Erythroblast (primary cell): ENCODE results near the gene DSCAM.

Experiments
- DNase-seq, 2 experiments: peaks; one replicate each; lab custom pipeline; 2025; lab: John Stamatoyannopoulos, UW
- GATA1 ChIP-seq: IDR thresholded peaks from 2 replicates; pipeline ENCODE4 v1.6.1; 2011; ENCODE audit warnings: low read depth, mild to moderate bottlenecking, control low read depth, low read length, moderate library complexity
- POLR2A ChIP-seq: IDR thresholded peaks from 2 replicates; pipeline ENCODE4 v1.6.1; 2011; ENCODE audit warnings: mild to moderate bottlenecking, low read length

DSCAM gene

DNA sequence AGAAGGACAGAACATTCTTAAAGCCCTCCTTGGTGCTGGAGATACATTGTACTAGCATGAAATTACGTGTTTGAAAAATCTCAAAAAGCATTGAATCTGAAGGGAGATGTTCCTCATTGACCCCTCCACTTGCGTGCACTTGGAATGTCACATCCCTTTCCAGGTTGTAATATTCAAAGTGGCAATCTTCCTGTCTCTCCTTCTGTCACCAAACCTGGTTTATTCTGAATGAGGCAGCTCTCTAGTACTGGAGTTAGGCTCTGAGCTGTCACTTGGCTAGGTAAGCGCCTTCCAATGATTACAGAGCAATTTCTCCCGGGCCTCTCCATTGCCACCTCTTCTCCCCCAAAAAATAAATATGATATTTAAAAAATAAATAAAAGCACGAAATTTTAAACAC, 855 bp downstream of the DSCAM start:
- no peak for DNase-seq
- TF ChIP-seq POLR2A = no peak
- TF ChIP-seq GATA1 = no peak

DNA sequence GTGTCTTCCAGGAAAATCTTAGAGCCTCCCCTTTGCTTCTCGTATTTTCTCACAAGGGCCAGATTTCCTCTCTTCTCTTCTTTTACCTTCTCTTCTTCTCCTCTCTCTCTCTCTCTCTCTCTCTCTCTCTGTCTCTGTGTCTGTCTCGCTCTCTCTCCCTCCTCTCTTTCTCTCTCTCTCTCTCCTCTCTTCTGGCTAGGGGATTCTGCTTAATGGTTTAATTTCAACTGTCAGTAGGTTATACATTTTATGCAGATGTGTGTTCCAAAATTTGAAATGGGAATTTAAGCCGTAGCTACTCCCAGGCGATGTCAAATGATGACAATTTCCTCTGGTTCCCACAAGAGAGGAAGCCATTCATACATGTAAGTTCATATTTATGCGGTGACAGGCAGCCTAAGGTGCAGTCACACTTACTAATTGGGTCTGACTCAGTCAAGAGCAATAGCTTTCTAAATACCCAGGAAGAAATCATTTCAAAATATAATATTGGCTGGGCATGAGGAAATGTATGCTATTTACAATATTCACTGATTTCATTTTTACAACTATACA, 1.4 kb downstream of the DSCAM start:
- DNase-seq = no peak
- TF ChIP-seq GATA1 (no peak), POLR2A (no peak)

DNA sequence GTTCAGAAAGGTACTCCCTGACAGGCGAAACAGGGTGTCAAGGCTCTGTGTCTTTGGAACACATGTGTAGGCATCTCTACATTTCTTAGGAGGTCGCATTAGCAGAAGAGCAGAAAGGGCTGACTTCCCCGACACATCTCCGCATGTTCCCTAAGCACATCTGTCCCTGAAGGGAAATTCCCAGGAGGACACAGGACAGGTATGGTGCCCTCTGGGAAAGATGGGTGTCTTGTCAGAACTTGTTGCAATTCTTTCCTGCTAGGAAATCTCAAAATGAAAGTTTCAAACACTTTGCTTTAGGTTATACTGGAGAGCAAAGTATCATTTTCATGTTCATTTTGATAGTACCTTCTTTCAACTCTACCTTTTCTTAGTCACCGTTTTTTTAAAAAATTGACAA, 2.0 kb downstream of the DSCAM start:
- no peak for DNase-seq

DNA sequence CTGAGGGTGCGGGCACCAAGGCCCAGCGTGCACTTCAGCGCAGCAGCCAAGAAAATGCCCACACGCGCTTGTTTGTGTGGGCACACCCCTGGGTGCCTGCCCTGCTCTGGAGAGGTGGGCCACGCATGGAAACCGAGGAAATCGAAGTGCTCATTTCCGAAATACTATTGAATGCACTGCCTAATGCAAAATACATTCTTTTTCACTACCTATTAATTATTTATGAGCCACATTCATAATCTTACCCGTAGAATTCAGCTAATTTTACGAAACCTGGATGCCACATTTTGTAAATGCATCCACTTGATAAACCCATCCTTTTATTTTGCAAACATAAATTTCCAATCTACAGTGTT, 4.8 kb downstream of the DSCAM start:
- TF ChIP-seq POLR2A = no peak
- TF ChIP-seq GATA1 = no peak
- DNase-seq = no peak

More for the DNA sequence above, 2.0 kb downstream of the DSCAM start:
- TF ChIP-seq POLR2A = no peak
- no peak for TF ChIP-seq GATA1

DNA sequence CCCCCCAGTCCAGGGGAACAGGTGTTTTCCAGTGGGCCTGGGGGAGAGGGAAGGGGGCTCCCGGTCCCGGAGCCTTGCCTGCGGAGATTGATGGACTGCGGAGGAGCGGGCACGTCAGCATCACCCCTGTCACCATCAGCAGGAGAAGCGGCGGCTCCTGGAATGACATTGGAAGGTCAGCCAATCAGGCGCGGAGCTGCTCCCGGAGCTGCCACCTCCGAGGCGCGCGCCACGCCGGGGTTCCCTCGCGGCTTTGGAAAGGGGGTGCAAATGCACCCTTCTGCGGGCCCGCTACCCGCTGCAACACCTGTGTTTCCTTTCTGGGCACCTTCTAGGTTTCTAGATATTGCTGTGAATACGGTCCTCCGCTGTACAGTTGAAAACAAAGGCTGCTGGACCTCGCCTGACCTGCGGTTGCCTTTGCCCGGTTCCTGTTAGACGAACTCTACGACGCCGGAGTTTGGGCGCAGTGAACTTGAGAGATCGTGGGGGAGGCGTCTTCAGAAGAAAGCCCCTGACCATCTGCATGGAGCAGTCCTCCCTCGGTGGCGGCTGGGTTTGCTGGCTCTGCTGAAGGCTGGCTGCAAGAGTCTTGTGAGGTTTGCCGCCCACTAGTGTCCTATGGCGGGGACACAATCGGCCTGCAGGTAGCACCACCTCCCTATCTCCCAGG, 5.3 kb downstream of the DSCAM start:
- DNase-seq = no peak
- TF ChIP-seq GATA1 (no peak), POLR2A (no peak)

DNA sequence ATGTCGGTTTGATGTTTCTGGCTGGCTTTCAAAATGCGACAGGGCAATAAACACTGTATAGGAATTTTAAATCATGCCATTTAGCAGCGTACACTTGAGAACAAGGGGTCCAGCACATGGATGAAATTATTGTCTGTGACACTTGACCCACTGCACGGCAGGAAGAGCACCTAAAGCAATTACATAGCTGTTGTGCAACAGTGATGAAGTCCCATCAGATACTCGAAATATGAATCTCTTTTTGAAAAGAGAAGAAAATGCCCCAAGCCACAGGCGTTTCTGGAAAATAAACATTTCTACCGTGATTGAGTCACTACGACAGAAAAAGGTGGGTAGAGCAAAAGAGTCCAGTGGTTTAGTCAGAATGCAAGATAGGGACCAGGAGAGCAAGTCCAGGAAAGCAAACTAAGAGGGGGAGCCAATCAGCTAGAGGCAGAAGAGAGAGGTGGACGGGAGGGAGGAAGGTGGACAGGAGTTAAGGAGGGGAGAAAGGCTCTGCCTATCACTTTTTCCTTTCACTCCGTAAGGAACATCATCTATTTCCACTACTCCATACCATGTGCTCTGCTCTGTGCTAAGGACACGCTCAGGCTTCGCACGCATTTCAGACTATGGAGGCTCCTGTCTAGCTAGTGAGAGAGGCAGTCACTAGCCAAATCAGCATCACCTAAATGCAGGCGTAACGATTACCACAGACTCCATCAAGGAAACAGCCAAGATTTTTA, 6.4 kb downstream of the DSCAM start:
- TF ChIP-seq GATA1 (no peak), POLR2A (no peak)
- no peak for DNase-seq

DNA sequence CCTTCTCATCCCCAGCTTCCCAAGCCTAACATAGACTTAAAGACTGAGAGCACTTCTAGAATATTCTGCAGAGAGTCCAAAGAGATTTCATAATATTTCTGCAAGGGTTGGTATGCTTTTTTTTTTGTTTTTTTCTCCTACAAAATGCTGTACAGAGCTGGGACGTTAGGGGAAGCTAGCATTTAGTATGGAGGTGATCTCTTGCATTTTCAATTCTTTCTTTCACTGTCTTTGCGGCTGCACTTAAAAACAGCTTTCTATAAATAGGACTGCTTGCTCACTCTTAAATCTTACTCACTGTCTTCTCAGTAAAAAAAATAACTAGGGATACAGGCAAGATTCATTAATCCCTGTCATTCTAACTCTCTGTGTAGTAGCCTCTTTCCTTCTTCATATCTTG, 7.4 kb downstream of the DSCAM start:
- TF ChIP-seq GATA1 = no peak
- no peak for TF ChIP-seq POLR2A
- DNase-seq = no peak

DNA sequence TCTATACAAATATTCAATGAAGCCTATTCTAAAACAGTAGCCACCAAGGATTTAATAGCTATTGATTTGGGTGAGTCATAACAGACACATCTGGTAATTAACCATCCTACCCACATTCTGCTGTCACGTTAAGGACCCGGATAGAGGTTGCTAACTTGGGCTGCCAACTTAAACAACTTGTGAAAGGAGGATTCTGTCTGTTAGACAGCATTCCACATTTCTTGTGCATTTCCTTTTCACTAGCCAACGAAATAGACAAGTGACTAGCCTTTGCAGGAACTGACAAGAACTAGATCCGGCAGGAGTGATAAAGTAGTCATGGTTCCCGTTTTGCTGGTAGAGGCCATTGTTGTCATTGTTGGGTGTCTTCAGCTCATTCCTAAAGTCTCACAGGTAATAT, 9.5 kb downstream of the DSCAM start:
- DNase-seq = no peak
- no peak for TF ChIP-seq POLR2A
- TF ChIP-seq GATA1 = no peak

DNA sequence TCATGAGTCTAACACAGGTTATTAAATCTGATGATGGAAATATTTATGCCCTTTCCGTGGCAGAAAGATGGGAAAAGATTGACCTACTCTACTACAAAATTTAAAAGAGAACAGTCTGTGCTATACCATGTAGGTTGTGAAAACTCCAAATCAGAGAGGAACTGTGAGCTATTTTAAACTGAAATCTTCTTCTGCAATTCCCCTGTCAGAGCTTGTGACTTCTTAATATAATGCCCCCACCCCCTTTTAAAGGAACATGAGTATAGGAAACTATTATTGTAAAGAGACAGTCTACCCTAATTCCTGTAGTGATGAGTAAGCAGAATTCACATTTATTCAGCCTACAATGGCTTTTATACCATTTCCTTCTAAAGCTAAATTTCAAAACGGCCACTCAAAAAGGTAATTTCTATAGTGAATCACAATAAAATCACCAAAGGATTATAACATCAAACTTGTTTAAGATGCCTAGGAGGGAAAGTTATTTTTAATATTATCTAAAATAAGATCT, 11.7 kb downstream of the DSCAM start:
- no peak for TF ChIP-seq GATA1
- no peak for TF ChIP-seq POLR2A
- no peak for DNase-seq

DNA sequence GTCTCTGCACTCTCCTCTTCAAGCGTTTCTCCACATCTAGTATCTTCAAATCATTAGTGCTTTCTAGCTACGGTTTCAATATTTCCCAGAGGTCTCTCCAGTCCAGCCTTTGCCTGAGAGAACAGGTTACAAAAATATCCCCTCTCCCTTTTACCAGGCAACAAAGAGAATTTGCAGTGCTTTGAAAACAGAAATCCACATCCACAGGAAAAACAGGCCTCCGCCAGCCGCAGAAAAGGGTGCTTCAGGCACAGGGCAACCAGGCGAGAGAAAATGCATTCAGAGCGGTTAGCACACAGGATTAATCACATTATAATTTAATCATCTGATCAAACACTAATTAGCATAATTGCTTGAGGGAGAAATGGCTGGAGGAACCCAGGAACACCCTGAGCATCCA, 13.8 kb downstream of the DSCAM start:
- no peak for DNase-seq

DNA sequence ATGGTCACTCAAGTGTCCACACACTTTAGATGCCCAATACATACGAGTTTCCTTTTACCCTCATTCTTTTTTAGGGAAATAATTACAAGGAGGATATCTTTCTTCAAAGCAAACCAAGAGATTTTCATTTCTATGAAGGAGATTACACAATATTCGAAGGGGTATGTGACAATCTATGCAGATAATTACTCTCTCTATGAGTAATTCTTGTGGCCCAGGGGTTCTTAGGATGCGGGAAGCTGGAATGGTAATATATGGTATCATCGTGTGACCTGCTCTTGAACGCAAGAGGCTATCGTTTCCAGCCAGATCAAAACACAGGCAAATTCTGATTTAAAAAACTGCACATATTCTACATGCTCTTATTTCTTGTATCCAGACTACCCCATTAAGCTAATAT, 14.6 kb downstream of the DSCAM start:
- no peak for TF ChIP-seq POLR2A
- TF ChIP-seq GATA1 = no peak
- no peak for DNase-seq

More for the DNA sequence above, 13.8 kb downstream of the DSCAM start:
- TF ChIP-seq POLR2A (no peak), GATA1 (no peak)

DNA sequence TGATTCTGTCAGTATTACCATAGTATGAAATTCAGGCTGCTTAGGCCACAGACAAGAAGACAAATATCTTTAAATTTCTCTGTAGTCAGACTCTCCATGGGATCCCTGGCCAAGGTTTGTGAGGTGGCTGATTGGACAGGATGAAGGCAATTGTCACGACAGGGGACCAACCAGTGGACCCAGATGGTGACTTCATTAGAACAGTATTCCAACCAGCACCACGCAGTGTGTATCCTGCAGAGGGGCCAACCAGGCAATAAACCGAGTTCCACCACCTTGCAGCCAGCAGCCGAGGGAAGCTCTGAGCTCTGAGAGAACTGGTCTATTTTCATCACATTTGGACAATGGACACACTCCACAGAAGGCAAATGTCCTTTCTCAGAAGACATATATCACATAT, 16.1 kb downstream of the DSCAM start:
- no peak for DNase-seq
- TF ChIP-seq GATA1 (no peak), POLR2A (no peak)

DNA sequence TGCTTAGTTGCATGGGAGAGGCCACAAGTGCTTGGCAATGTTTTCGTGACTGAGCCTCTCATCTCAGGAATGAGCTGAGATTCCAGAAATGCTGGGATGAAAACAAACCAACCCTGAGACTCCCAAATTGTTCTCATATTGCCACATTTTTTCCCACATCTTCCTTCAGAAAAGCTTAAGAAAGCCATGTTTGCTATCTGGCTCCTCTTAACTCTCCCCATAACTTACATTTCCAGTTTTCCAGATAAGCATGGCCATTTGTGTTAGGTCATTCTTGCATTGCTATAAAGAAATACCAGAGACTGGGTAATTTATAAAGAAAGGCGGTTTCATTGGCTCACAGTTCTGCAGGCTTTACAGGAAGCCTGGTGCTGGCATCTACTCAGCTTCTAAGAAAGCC, 17.2 kb downstream of the DSCAM start:
- DNase-seq = no peak
- no peak for TF ChIP-seq POLR2A
- TF ChIP-seq GATA1 = no peak

DNA sequence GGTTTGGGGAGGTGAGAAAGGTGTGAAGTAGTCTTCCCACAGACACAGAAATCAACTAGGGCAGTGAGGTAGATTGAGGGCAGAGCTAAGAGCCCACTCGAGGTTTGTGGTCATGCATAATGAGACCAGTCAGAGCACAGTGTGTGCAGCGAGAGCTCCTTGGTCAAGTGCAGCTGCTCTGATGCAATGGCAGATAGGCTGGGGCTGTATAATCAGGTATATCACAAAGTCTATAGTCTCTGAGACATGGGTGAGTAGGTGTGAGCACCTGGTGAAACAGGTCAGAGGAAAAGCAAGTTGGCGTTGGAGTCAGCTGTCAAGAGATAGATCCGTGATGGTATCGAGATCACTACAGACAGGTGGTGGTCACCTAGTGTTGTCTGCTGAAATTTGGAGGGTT, 17.6 kb downstream of the DSCAM start:
- DNase-seq = no peak
- TF ChIP-seq POLR2A (no peak), GATA1 (no peak)
